H1 (cell line): ENCODE results near the gene PLEKHG4.

Experiments used
- NRF1 ChIP-seq: IDR thresholded peaks from 2 replicates; pipeline ENCODE4 v1.6.1; 2011; ENCODE audit warnings: mild to moderate bottlenecking, low read depth, low read length, improper control_type of control experiment
- POLR2AphosphoS5 ChIP-seq: IDR thresholded peaks from 2 replicates; pipeline ENCODE4 v1.6.1; 2011; ENCODE audit warnings: low read depth, low read length
- RAD21 ChIP-seq, 2 experiments: IDR thresholded peaks in 1 of 2; conservative IDR thresholded peaks in 1 of 2; 2 replicates each; pipeline ENCODE4 v1.6.1; 2011; ENCODE audit warnings: low read depth in 2 of 2, low read length in 2 of 2, improper control_type of control experiment in 1 of 2, inconsistent platforms in 1 of 2, mild to moderate bottlenecking in 1 of 2, moderate library complexity in 1 of 2
- RBBP5 ChIP-seq: IDR thresholded peaks from 2 replicates; pipeline ENCODE4 v1.7.1; 2012; ENCODE audit warnings: low read depth, mild to moderate bottlenecking, inconsistent platforms, low read length, moderate library complexity, borderline replicate concordance
- TAF1 ChIP-seq: IDR thresholded peaks from 2 replicates; pipeline ENCODE4 v1.6.1; 2011; ENCODE audit warnings: mild to moderate bottlenecking, low read depth, low read length
- ZNF274 ChIP-seq: IDR thresholded peaks from 2 replicates; pipeline ENCODE4 v1.7.0; 2012; ENCODE audit warnings: low read length, borderline replicate concordance; ENCODE audit errors: extremely low read depth
- TF ChIP-seq, protein P1 (sequence below), 3 experiments: IDR thresholded peaks; 1 replicate in 2 of 3; 2 replicates in 1 of 3; pipeline versions ENCODE4 v1.5.1 to v1.6.1; 2011; ENCODE audit warnings: low read length in 3 of 3, mild to moderate bottlenecking in 3 of 3, inconsistent platforms in 2 of 3, low read depth in 1 of 3, moderate library complexity in 1 of 3; ENCODE audit not compliant: insufficient read depth in 1 of 3; ENCODE audit errors: control extremely low read depth in 1 of 3
- TF ChIP-seq, protein P2 (sequence below): IDR thresholded peaks from 2 replicates; pipeline ENCODE4 v1.6.1; 2011; ENCODE audit warnings: low read depth, mild to moderate bottlenecking, low read length; ENCODE audit not compliant: insufficient read depth

DNA sequence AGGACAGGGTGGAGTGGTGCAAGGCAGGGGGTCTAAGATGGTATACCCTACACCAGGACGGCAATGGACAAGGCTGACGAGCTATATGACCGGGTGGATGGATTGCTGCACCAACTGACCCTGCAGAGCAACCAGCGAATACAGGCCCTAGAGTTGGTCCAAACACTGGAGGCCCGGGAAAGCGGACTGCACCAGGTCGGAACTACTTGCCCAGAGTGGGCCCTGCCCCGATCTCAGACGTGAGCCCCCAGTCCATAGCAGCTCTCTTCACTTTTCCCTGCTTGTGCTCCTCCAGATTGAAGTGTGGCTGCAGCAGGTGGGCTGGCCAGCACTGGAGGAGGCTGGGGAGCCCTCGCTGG lies 3.1 kb downstream of the PLEKHG4 start:
- no peak for TF ChIP-seq POLR2AphosphoS5
- TF ChIP-seq ZNF274 = no peak
- TF ChIP-seq NRF1 = no peak
- no peak for TF ChIP-seq TAF1
- TF ChIP-seq, protein P1, sequence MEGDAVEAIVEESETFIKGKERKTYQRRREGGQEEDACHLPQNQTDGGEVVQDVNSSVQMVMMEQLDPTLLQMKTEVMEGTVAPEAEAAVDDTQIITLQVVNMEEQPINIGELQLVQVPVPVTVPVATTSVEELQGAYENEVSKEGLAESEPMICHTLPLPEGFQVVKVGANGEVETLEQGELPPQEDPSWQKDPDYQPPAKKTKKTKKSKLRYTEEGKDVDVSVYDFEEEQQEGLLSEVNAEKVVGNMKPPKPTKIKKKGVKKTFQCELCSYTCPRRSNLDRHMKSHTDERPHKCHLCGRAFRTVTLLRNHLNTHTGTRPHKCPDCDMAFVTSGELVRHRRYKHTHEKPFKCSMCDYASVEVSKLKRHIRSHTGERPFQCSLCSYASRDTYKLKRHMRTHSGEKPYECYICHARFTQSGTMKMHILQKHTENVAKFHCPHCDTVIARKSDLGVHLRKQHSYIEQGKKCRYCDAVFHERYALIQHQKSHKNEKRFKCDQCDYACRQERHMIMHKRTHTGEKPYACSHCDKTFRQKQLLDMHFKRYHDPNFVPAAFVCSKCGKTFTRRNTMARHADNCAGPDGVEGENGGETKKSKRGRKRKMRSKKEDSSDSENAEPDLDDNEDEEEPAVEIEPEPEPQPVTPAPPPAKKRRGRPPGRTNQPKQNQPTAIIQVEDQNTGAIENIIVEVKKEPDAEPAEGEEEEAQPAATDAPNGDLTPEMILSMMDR (IDR thresholded peaks at IDR 0.05; ENCODE audit: control extremely low read depth in 1 of 3, insufficient read depth in 1 of 3, low read depth in 1 of 3, low read length in 3 of 3) = no peak
- TF ChIP-seq RAD21 (IDR thresholded peaks at IDR 0.05 in 1 of 2, conservative IDR thresholded peaks at IDR 0.05 in 1 of 2; ENCODE audit: low read depth in 2 of 2, low read length in 2 of 2) = no peak
- no peak for TF ChIP-seq RBBP5
- TF ChIP-seq, protein P2, sequence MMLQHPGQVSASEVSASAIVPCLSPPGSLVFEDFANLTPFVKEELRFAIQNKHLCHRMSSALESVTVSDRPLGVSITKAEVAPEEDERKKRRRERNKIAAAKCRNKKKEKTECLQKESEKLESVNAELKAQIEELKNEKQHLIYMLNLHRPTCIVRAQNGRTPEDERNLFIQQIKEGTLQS = no peak
